ENCODE data around the gene UHRF2. TPM values are rescaled to one million over a fixed set of nuclear protein-coding genes. Genes with fewer than 3 reads are reported as not detected.
"Not testable (repeated sequence)": the region's sequence is repeated elsewhere in the genome, so short reads cannot be mapped to it uniquely, and the experiment has no call there.

UHRF2 gene
- 100 to 1,000 TPM in 1 of 7 donors, 10 to 100 TPM in 6; 57.6 to 120 (median 66.7) TPM for total RNA-seq
- polyA plus RNA-seq: 10 to 100 TPM; 26.3 to 38.7 (median 29.4) TPM
- long read RNA-seq, donor 1, partial matches to known transcripts: 0 of 2 reads
- long read RNA-seq, donor 1, other reads (novel, unspliced or antisense): 0 of 2 reads
- long read RNA-seq, donor 2, partial matches to known transcripts: 0 of 3 reads
- long read RNA-seq, donor 2, other reads (novel, unspliced or antisense): 0 of 3 reads

- intact Hi-C loops (cut with DNase I; ENCODE audit: low total_unique reads): loop anchor here (10.0 kb wide), 1 partner anchor 272 kb away; no protein-coding TSS in a partner anchor
- peak; percentile 100 for DNase-seq
- WGBS, 5 donors: 1 to 10% (median 3%) methylated on average over 58 to 88 of the region's 88 CpGs
- no peaks in the 10 kb centered on the region for H3K9me3 ChIP-seq
- H3K4me3 ChIP-seq: peak within 1 kb of the TSS; percentile 60 to 100 (median 96)
- H3K27ac ChIP-seq: peak within 1 kb of the TSS; percentile 81 to 97 (median 94)
- peaks cover 0 to 4% (median 0%) of the 10 kb centered on the region in 6 donors for H3K36me3 ChIP-seq
- H3K4me1 ChIP-seq: peaks cover 25 to 65% (median 49%) of the 10 kb centered on the region in 6 donors
- TF ChIP-seq, protein P1, sequence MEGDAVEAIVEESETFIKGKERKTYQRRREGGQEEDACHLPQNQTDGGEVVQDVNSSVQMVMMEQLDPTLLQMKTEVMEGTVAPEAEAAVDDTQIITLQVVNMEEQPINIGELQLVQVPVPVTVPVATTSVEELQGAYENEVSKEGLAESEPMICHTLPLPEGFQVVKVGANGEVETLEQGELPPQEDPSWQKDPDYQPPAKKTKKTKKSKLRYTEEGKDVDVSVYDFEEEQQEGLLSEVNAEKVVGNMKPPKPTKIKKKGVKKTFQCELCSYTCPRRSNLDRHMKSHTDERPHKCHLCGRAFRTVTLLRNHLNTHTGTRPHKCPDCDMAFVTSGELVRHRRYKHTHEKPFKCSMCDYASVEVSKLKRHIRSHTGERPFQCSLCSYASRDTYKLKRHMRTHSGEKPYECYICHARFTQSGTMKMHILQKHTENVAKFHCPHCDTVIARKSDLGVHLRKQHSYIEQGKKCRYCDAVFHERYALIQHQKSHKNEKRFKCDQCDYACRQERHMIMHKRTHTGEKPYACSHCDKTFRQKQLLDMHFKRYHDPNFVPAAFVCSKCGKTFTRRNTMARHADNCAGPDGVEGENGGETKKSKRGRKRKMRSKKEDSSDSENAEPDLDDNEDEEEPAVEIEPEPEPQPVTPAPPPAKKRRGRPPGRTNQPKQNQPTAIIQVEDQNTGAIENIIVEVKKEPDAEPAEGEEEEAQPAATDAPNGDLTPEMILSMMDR (IDR thresholded peaks at IDR 0.05 in 8 of 11, conservative IDR thresholded peaks at IDR 0.05 in 3 of 11): peak in 5 of 11 experiments; percentile 16 to 59 (median 40)
- TF ChIP-seq POLR2AphosphoS5 (IDR thresholded peaks at IDR 0.05) (peak; percentile 95 to 99 (median 99)), POLR2A (IDR thresholded peaks at IDR 0.05) (peak; percentile 53 to 92 (median 69))
- H3K27me3 ChIP-seq (replicated peaks in 1 of 7): no peaks in the 10 kb centered on the region
These were observed at the start of gene UHRF2 for GRCh38 chr9:6412487-6413364. TSS of gene UHRF2 (plus strand) at chr9:6413199. CDS start at chr9:6413491, 292 bp downstream.

DNA sequence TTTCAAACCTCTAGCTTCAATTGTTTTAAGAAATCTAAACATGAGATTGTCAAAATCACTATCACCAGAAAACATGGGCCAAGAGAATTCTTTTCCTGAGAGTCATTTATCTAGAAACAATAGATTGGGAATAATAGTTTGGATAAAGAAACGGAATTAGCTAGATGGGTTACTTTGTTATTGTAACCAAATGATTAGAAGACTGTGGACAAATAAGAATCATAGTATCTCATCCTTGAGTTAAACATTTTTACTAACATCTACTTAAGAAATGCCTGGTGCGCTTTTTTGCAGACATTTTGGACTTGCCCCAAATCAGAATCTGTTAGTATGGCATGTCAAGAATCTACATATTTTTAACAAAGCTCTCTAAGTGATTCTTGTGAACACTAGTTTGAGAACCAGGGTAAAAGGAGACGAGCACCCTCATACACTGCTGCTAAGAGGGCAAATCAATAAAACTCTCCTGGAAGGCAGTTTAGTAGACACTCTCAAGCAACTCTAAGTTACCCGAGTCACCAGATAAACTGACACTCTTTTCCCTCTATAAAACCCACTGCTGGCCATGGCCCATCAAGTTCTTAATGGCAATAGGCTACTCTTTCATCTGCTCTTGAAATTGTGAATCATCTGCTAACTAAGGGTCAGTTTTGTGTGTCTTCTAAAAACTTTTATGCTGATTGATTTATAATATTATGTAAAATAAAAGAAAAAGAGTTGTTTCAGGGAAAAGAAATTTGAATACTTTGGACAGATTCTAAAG lies 45.7 kb upstream of the UHRF2 start:
- no peaks in the 10 kb centered on the region for H3K27me3 ChIP-seq (replicated peaks in 1 of 7)
- intact Hi-C loops (cut with DNase I; ENCODE audit: low total_unique reads): no loop called here
- no peak for TF ChIP-seq POLR2AphosphoS5 (IDR thresholded peaks at IDR 0.05)
- TF ChIP-seq POLR2A (IDR thresholded peaks at IDR 0.05): no peak
- TF ChIP-seq, protein P1 (IDR thresholded peaks at IDR 0.05 in 8 of 11, conservative IDR thresholded peaks at IDR 0.05 in 3 of 11): no peak
- no peak overlapping the region for H3K27ac ChIP-seq
- no peak for DNase-seq
- WGBS, 5 donors: 66 to 78% (median 73%) methylated on average over 4 of the region's 4 CpGs
- H3K36me3 ChIP-seq: no peaks in the 10 kb centered on the region
- peaks cover 0 to 25% (median 23%) of the 10 kb centered on the region in 8 donors for H3K9me3 ChIP-seq
- H3K4me3 ChIP-seq: no peak overlapping the region
- H3K4me1 ChIP-seq: no peaks in the 10 kb centered on the region

GRCh38 chr9:6368831-6369230 lies 44.2 kb upstream of the UHRF2 start:
- DNase-seq: no peak
- 86 to 100% (median 97%) methylated on average over 2 of the region's 2 CpGs for WGBS, 5 donors
- TF ChIP-seq POLR2AphosphoS5 (IDR thresholded peaks at IDR 0.05): no peak
- TF ChIP-seq, protein P1 (IDR thresholded peaks at IDR 0.05 in 8 of 11, conservative IDR thresholded peaks at IDR 0.05 in 3 of 11): no peak
- TF ChIP-seq POLR2A (IDR thresholded peaks at IDR 0.05): no peak

DNA sequence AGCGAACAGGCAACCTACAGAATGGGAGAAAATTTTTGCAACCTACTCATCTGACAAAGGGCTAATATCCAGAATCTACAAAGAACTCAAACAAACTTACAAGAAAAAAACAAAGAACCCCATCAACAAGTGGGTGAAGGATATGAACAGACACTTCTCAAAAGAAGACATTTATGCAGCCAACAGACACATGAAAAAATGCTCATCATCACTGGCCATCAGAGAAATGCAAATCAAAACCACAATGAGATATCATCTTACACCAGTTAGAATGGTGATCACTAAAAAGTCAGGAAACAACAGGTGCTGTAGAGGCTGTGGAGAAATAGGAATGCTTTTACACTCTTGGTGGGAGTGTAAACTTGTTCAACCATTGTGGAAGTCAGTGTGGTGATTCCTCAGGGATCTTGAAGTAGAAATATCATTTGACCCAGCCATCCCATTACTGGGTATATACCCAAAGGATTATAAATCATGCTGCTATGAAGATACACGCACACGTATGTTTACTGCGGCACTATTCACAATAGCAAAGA lies 31.5 kb upstream of the UHRF2 start:
- H3K9me3 ChIP-seq; H3K4me1 ChIP-seq; H3K36me3 ChIP-seq; intact Hi-C loops (cut with DNase I; ENCODE audit: low total_unique reads); H3K27ac ChIP-seq; H3K27me3 ChIP-seq (replicated peaks in 1 of 7); H3K4me3 ChIP-seq; DNase-seq: not testable (repeated sequence)
- WGBS, 5 donors: 85 to 100% (median 90%) methylated on average over 4 of the region's 4 CpGs

More at GRCh38 chr9:6368831-6369230, 44.2 kb upstream of the UHRF2 start:
- Histone ChIP-seq H3K4me3 (no peak overlapping the region), H3K27me3 (replicated peaks in 1 of 7) (no peaks in the 10 kb centered on the region), H3K36me3 (no peaks in the 10 kb centered on the region), H3K4me1 (no peaks in the 10 kb centered on the region), H3K9me3 (peaks cover 0 to 32% (median 24%) of the 10 kb centered on the region in 8 donors), H3K27ac (no peak overlapping the region)
- intact Hi-C loops (cut with DNase I; ENCODE audit: low total_unique reads): no loop called here

Measured in spleen (tissue), 13 donors.